Stimulated activated CD4-positive, alpha-beta T cell treated with anti-CD3 and anti-CD28 coated beads, TNF-alpha, amount 100 ng/mL, for 1 hour (primary cell): Measurements from ENCODE around the gene LTBP2.
A peak's percentile ranks its signal among the peaks of the same experiment; 100 is the strongest.
"Not testable (repeated sequence)": the region's sequence is repeated elsewhere in the genome, so short reads cannot be mapped to it uniquely, and the experiment has no call there.

Experiments used
- DNase-seq, 3 donors: peaks; one replicate each; pipeline ENCODE4 v3.0.0-alpha.2; 2020; ENCODE audit warnings: low read depth in 3 of 3, low spot score in 1 of 3

Gene LTBP2

GRCh38 chr14:74459289-74459946 lies 152.6 kb downstream of the LTBP2 start:
- peak in 1 of 3 donors; percentile 10 for DNase-seq

GRCh38 chr14:74457565-74457895 lies 154.5 kb downstream of the LTBP2 start:
- no peak for DNase-seq

DNA sequence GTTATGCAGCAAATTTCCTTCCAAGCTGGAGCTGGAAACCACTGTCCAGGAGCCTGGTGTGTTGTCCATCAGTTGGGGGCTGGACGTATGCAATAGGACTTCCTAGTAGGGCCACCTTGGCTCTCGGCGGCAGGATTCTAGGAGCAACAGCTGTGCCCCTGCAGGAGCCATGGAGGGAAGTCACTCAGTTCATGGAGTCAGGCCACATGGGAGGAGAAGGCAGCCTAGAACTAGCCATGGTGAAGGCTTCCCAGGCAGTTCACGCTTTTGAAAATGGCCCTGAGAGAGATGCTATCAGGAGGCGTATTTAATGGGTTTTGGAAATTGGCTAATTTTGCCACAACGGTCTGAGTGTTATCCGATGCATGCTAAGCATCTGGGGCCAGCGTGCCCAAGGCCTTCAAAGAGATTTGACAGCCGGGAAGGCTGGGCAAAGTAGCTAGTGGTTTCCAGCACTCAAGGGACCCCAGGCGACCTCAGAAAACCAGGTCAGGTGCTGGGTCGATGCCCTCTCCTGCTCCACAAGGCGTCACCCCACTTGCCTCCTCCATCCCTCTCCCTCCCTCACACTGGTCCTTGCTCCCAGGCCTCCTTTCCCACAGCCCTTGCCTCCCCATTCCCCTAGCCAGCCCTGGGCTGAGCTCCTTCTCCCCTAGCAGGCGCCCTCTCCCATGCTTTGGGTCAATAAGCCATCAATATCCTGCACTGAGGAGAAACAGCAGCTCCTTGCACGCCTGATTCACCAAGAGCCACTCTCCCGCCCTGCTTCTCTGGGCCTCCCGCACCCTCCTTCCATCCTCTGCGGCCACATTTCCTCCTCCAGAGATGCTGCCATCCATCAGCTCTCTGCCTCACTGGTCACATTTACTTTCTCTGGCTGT lies 155.1 kb downstream of the LTBP2 start:
- DNase-seq = no peak

DNA sequence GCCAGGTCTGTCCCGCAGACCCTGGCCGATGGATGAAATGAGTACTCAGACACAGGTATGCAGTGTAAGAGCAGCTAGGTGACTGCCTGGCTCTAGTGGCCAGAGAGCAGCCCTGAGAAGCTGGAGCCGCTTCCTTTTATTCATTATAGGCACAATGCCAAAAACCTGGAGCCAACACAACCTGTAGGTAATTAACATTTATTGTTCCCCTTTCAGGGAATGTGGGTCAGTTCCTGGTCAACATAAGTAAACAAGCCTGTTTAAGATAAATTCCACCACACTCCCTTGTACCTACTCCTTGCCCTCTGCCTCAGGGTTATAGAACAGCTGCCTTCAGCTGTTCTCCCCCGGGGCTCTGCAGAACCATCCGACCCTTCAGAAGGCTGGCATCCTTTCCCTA lies 157.6 kb downstream of the LTBP2 start:
- DNase-seq = not testable (repeated sequence)
